HUDEP-2 (cell line): Measurements from ENCODE around the gene HACL1.
A peak's percentile ranks its signal among the peaks of the same experiment; 100 is the strongest.
"Not testable (repeated sequence)": the region's sequence is repeated elsewhere in the genome, so short reads cannot be mapped to it uniquely, and the experiment has no call there.

Source experiments
- DNase-seq, 76 experiments: peaks; one replicate each; lab custom pipeline; 2025; ENCODE audit not compliant: unreplicated experiment in 76 of 76; lab: John Stamatoyannopoulos, UW

Gene HACL1

GRCh38 chr3:15532614-15533013 lies 68.8 kb downstream of the HACL1 start:
- not testable (repeated sequence) for DNase-seq

DNA sequence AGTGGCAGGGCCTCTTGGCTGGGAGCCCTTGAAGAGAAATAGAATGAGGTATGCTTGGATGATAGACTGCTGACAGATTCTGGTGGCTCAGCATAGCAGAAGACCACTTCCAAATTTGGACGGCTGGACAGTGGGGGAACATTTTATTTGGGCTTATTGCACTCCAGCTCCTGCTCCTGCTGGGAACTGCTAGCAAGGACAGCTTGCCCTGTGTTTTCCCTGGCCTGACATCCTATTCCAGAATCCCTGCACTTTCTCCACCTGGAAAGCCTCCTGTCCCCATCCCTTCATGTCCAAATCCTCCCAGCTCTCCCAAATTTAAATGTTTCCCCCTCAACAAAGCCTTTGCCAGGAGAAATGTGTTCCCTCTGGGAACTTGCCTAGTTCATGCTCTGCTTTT lies 70.0 kb downstream of the HACL1 start:
- no peak for DNase-seq

GRCh38 chr3:15528854-15529537 lies 72.4 kb downstream of the HACL1 start:
- DNase-seq = no peak

DNA sequence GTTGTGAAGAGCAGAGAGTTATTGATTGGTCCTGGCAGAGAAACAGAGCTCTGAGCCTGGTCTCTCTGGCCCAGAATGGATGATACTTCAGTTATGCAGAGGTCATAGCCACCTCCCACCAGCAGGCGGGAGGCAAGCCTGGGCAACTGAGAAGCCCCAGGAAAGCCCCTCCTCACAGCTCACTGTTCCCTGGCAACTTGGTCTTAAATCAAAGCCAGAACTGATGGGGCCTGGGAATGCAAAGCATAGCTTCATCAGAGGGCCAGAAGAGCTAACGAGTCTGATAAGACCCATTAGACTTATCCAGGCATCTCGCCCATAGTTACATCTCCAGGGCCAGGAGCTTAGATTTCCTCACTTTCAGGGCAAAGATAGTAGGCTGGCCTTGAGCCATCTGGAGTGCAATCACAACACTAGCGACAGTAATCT lies 74.3 kb downstream of the HACL1 start:
- DNase-seq = peak in 2 of 76 experiments; percentile 3 to 6

DNA sequence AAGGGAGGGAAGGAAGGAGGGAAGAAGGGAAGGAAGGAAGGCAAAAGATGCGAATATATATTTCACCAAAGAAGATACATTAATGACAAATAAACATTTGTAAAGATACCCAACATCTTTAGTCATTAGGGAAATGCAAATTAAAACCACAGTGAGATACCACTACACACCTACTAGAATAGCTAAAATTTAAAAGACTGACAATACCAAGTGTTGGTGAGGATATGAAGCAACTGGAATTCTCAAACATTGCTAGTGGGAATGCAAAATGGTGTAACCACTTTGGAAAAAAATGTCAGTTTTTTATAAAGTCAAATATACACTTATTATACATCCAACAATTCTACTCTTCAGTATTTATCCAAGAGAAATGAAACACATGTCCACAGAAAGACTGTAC lies 75.6 kb downstream of the HACL1 start:
- DNase-seq = no peak

DNA sequence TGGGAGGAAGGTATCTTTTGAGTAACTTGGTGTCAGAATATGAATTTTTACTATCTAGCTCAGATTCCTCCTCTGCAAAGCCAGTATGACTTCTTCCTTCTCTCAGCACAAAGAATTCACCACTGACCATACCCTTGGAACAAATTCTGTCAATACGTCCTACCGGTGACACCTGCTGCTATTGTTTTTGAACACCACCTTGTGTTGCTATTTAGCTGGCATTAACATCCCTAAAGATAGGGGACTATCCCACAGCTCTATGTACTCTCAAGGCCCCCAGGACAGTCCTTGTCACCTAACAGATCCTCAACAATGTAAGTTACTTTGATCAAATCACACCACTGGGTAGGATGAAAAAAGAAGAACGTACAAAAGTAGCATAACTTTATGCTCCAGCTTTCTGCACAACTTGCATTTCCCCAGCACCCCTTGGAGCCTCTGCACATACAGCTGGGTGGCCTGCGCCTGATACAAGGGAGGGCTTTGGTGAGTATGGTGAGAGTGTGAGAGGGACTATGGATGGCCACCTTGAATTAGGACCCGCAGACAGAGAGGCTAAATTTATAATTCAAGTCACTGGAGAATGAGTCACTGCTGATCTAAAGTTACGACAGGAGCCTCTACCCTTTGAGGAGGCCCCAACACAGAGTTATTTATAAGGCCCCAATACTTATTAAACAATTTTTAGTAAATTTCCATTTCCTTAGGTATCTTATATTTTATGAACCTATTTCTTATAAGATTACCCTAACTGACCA lies 77.5 kb downstream of the HACL1 start:
- no peak for DNase-seq

DNA sequence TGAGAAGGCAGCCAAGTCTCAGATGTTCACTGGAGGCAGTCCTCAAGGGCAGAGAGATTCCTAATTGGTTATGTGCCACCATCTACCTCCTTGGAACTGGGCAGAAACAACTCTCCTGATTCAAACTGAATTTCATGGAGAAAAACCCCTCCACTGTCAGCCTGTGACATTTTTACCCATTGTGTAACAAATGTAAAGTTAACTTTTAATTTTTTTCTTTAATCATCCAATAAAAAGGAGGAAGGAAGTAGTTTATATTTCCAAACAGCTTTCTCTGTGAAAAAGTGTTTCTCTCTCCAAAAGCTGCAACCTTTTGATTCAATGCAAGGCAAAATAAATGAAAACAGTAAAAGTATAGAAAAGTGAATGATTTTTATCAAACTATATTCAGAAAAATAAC lies 79.4 kb downstream of the HACL1 start:
- DNase-seq = no peak

GRCh38 chr3:15521573-15521965 lies 79.8 kb downstream of the HACL1 start, which contains the start of gene COLQ:
Gene COLQ, minus strand, starts transcription at chr3:15521706. Its CDS starts 81 bp downstream, at chr3:15521625.
- peak in 10 of 76 experiments; percentile 3 to 21 (median 7) for DNase-seq

GRCh38 chr3:15520804-15521572 lies 80.4 kb downstream of the HACL1 start:
- peak in 1 of 76 experiments; percentile 9 for DNase-seq

DNA sequence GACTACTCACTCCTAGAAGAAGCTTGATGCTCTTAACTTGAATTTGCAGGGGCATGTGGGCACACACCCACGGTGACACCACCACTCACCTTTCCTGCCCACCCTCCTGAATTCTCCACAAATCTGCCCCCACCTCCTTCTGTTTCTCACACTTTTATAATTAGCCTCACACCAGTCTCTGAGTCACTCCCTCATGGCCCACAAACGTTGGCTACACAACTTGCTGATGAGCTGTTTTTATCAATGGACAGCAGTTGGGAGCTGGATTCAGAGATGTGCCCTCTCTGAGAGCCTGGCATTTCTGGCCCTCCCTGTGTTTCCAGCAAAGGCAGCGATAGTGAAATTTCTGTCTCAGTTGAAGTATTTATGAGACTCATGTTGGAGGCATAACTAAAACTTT lies 81.2 kb downstream of the HACL1 start:
- DNase-seq = peak in 63 of 76 experiments; percentile 2 to 76 (median 32)

GRCh38 chr3:15519096-15519495 lies 82.3 kb downstream of the HACL1 start:
- no peak for DNase-seq

GRCh38 chr3:15514663-15515340 lies 86.6 kb downstream of the HACL1 start:
- no peak for DNase-seq

DNA sequence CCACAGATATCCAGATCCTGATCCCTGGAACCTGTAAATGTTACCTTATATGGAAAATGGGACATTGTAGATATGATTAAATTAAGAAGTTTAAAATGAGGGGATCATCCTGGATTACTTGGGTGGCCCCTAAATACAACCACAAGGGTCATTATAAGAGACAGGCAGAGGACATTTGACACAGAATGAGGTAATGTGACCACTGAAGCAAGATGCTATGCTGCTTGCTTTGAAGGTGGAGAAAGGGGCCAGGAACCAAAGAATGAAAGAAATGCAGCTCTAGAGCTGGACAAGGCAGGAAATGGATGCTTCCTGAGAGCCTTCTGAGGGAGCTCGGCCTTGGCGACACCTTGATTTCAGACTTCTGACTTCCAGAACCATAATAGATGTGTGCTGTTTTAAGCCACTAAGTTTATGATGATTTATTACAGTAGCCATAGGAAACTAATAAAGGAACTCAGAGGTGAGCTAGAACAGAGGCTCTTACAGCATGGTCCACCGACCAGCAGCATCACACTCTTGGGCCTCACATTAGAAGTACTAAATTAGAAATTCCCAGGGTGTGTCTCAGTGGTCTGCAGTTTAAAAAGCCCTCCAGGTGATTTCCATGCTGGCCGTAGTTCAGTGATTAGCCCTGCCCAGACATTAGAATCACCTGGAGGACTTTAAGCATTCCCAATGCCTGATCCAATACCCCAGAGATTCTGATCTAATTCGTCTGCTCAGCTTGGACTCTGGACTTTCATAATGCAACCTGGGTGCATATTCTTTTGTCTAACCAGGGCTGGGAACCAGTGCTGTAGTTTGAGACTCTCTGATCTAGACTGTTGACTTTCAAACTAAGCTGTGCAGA lies 87.3 kb downstream of the HACL1 start:
- no peak for DNase-seq

GRCh38 chr3:15513116-15513515 lies 88.3 kb downstream of the HACL1 start:
- DNase-seq = no peak

- no peak for DNase-seq
Measured at GRCh38 chr3:15512166-15512565, 89.2 kb downstream of the HACL1 start.

- no peak for DNase-seq
Measured at GRCh38 chr3:15511156-15511555, 90.2 kb downstream of the HACL1 start.
